Nephron (organoid): Measurements from ENCODE around the gene C11orf54.

Source experiments
- H3K27ac Mint-ChIP-seq, 3 experiments: 2 replicates each; pipeline ENCODE4 v1.8.0; 2020; ENCODE audit warnings: mixed read lengths in 3 of 3, mild to moderate bottlenecking in 2 of 3, moderate library complexity in 1 of 3
- H3K27me3 Mint-ChIP-seq: 2 replicates; pipeline ENCODE4 v1.8.0; 2021; ENCODE audit warnings: low read depth, mild to moderate bottlenecking, moderate library complexity, mixed read lengths
- H3K36me3 Mint-ChIP-seq: 2 replicates; pipeline ENCODE4 v1.8.0; 2020; ENCODE audit warnings: low read depth, mixed read lengths
- H3K4me1 Mint-ChIP-seq: 2 replicates; pipeline ENCODE4 v1.8.0; 2020; ENCODE audit warnings: mixed read lengths
- H3K4me3 Mint-ChIP-seq, 3 experiments: 2 replicates each; pipeline ENCODE4 v1.8.0; 2020; ENCODE audit warnings: mild to moderate bottlenecking in 3 of 3, mixed read lengths in 3 of 3, moderate library complexity in 2 of 3
- H3K9me3 Mint-ChIP-seq: 2 replicates; pipeline ENCODE4 v1.8.0; 2020; ENCODE audit warnings: mixed read lengths
- CTCF ChIP-seq, 3 experiments: fragments of 200-600 bp; sonication (generic); IDR thresholded peaks; one replicate each; pipeline ENCODE4 v1.5.0; 2021; ENCODE audit warnings: antibody characterized with exemption in 3 of 3; ENCODE audit not compliant: unreplicated experiment in 3 of 3

Gene C11orf54

GRCh38 chr11:93730108-93731107 lies 11.1 kb upstream of the C11orf54 start:
- no peaks in the 10 kb centered on the region for H3K4me1 Mint-ChIP-seq
- no peak for TF ChIP-seq CTCF (IDR thresholded peaks at IDR 0.05; ENCODE audit: unreplicated experiment in 3 of 3)
- no peaks in the 10 kb centered on the region for H3K9me3 Mint-ChIP-seq
- H3K36me3 Mint-ChIP-seq: peaks cover 78% of the 10 kb centered on the region
- no peak overlapping the region for H3K4me3 Mint-ChIP-seq
- peak overlapping the region in 1 of 3 experiments; percentile 17 for H3K27ac Mint-ChIP-seq
- H3K27me3 Mint-ChIP-seq: no peaks in the 10 kb centered on the region

- no peak for TF ChIP-seq CTCF (IDR thresholded peaks at IDR 0.05; ENCODE audit: unreplicated experiment in 3 of 3)
- Mint-ChIP-seq H3K4me3 (no peak overlapping the region), H3K36me3 (peaks cover 86% of the 10 kb centered on the region), H3K9me3 (no peaks in the 10 kb centered on the region), H3K27ac (no peak overlapping the region), H3K4me1 (peaks cover 16% of the 10 kb centered on the region), H3K27me3 (no peaks in the 10 kb centered on the region)
Measured at GRCh38 chr11:93732237-93732892, 9.1 kb upstream of the C11orf54 start.

GRCh38 chr11:93733474-93733873 lies 8.0 kb upstream of the C11orf54 start:
- H3K27ac Mint-ChIP-seq: peak overlapping the region in 1 of 3 experiments; percentile 40
- H3K4me1 Mint-ChIP-seq: peaks cover 27% of the 10 kb centered on the region

GRCh38 chr11:93734427-93735222 lies 6.8 kb upstream of the C11orf54 start:
- H3K36me3 Mint-ChIP-seq: peaks cover 89% of the 10 kb centered on the region
- H3K4me3 Mint-ChIP-seq: no peak overlapping the region
- H3K4me1 Mint-ChIP-seq: peaks cover 39% of the 10 kb centered on the region

More at GRCh38 chr11:93733474-93733873, 8.0 kb upstream of the C11orf54 start:
- Mint-ChIP-seq H3K36me3 (peaks cover 89% of the 10 kb centered on the region), H3K4me3 (no peak overlapping the region), H3K27me3 (no peaks in the 10 kb centered on the region), H3K9me3 (no peaks in the 10 kb centered on the region)
- no peak for TF ChIP-seq CTCF (IDR thresholded peaks at IDR 0.05; ENCODE audit: unreplicated experiment in 3 of 3)

GRCh38 chr11:93735627-93736026 lies 5.8 kb upstream of the C11orf54 start:
- peaks cover 45% of the 10 kb centered on the region for H3K4me1 Mint-ChIP-seq
- H3K36me3 Mint-ChIP-seq: peaks cover 82% of the 10 kb centered on the region
- no peaks in the 10 kb centered on the region for H3K9me3 Mint-ChIP-seq
- no peaks in the 10 kb centered on the region for H3K27me3 Mint-ChIP-seq
- no peak overlapping the region for H3K4me3 Mint-ChIP-seq
- no peak for TF ChIP-seq CTCF (IDR thresholded peaks at IDR 0.05; ENCODE audit: unreplicated experiment in 3 of 3)
- no peak overlapping the region for H3K27ac Mint-ChIP-seq

More at GRCh38 chr11:93734427-93735222, 6.8 kb upstream of the C11orf54 start:
- Mint-ChIP-seq H3K9me3 (no peaks in the 10 kb centered on the region), H3K27me3 (no peaks in the 10 kb centered on the region), H3K27ac (no peak overlapping the region)
- TF ChIP-seq CTCF (IDR thresholded peaks at IDR 0.05; ENCODE audit: unreplicated experiment in 3 of 3): no peak
